ENCODE results near the gene GUCY2C.
A peak's percentile ranks its signal among the peaks of the same experiment; 100 is the strongest.

The GUCY2C gene

DNA sequence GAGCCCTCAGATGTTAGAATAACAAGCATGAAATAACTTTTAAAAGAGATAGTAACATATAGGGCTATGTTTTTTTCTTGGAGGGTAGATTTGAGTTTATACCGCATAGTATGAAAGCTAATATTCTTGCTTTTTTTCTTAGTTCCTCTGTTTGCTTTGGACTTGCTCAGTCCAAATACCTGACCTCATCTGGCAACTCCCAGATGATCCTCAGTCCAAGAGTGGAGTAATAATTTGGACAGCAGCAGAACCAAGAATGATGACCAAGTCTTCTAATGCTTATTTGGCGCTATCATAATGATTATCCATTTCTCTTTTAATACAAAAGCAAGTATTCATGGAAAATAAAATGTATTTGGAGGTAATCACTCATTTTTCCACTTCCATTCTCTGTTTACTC lies 45.6 kb downstream of the GUCY2C start:
- TF ChIP-seq, protein P1, sequence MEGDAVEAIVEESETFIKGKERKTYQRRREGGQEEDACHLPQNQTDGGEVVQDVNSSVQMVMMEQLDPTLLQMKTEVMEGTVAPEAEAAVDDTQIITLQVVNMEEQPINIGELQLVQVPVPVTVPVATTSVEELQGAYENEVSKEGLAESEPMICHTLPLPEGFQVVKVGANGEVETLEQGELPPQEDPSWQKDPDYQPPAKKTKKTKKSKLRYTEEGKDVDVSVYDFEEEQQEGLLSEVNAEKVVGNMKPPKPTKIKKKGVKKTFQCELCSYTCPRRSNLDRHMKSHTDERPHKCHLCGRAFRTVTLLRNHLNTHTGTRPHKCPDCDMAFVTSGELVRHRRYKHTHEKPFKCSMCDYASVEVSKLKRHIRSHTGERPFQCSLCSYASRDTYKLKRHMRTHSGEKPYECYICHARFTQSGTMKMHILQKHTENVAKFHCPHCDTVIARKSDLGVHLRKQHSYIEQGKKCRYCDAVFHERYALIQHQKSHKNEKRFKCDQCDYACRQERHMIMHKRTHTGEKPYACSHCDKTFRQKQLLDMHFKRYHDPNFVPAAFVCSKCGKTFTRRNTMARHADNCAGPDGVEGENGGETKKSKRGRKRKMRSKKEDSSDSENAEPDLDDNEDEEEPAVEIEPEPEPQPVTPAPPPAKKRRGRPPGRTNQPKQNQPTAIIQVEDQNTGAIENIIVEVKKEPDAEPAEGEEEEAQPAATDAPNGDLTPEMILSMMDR (IDR thresholded peaks at IDR 0.05; ENCODE audit: low read depth, low read length), result no peak

DNA sequence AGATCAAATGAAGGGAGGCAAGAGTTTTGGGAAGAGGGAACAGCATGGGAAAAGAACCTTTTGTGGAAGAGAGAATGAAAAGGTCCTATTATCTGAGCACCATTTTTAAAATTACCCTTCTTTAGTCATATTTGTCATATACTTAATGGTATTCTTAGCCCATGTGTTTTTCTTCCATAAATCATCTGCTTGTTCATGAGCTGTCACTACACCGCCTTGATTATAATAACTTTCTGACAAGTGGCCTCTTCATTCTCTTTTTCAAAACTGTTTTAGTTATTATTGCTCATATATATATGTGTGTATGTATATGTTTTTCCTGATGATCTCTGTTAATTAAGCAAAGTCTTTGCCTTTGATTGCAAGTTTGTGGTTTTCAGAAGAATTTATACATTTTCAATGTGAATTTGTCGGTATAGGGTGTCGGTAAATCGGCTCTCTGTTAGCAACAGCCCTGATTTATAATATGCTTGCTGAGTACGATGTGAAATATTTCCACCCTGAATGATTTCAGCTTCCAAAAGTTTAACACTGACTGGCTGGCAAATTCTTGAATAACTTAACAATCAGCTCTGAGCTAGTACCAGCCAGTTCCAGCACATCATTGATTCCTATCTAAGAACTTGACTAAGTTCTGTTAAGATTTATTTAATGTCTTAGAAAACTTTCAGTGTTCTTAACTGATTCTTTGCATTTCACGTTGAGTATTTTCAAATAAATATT lies 49.2 kb downstream of the GUCY2C start:
- H3K4me3 ChIP-seq (ENCODE audit: low read depth, low read length), result no peak overlapping the region
- TF ChIP-seq, protein P1 (IDR thresholded peaks at IDR 0.05; ENCODE audit: low read depth, low read length), result no peak

More for the DNA sequence above, 45.6 kb downstream of the GUCY2C start:
- no peak overlapping the region for H3K4me3 ChIP-seq (ENCODE audit: low read depth, low read length)

DNA sequence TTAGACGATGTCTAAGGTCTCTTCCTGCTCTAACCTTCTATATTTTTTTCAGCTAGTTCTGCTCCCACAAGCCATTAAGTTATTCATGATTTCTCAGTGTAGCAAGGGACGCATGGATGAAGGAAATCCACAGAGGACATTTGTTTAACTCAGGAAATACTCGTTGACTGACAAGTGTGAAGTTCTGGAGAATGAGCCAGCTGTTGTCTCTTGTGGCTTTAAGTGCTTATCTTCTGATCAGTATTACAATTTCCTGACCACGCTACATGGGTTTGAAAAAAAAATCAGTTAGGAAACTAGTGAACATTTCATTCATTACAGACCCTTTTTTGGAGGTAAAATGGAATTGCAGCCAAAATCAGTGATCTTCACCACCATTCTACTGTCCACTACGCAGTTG lies 53.1 kb downstream of the GUCY2C start:
- H3K4me3 ChIP-seq (ENCODE audit: low read depth, low read length), result no peak overlapping the region
- TF ChIP-seq, protein P1 (IDR thresholded peaks at IDR 0.05; ENCODE audit: low read depth, low read length), result no peak

DNA sequence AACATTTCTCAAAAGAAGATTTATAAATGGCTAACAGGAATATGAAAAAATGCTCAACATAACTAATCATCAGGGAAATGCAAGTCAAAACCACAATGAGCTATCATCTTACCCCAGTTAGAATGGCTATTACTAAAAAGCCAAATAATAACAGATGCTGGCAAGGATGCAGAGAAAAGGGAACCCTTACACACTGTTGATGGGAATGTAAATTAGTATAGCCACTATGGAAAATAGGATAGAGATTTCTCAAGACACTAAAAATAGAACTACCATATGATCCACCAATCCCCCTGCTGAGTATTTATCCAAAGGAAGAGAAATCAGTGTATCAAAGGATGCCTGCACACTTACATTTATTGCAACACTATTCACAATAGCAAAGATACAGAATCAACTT lies 58.3 kb downstream of the GUCY2C start:
- H3K4me3 ChIP-seq (ENCODE audit: low read depth, low read length), result no peak overlapping the region
- TF ChIP-seq, protein P1 (IDR thresholded peaks at IDR 0.05; ENCODE audit: low read depth, low read length), result no peak

DNA sequence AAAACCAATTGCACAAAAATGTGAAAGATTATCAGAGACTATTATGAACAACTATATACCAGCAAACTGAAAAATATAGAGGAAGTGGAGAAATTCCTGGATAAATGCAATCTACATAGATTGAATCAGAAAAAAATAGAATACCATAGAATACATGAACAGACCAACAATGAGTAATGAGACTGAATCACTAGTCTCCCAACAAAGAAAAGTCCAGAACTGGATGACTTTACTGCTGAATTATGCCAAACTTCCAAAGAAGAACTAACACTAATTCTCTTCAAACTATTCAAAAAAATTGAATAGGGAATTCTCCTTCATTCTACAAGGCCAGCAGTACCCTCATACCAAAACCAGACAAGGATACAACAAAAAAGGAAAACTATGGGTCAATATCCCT lies 60.6 kb downstream of the GUCY2C start:
- TF ChIP-seq, protein P1 (IDR thresholded peaks at IDR 0.05; ENCODE audit: low read depth, low read length), result no peak

DNA sequence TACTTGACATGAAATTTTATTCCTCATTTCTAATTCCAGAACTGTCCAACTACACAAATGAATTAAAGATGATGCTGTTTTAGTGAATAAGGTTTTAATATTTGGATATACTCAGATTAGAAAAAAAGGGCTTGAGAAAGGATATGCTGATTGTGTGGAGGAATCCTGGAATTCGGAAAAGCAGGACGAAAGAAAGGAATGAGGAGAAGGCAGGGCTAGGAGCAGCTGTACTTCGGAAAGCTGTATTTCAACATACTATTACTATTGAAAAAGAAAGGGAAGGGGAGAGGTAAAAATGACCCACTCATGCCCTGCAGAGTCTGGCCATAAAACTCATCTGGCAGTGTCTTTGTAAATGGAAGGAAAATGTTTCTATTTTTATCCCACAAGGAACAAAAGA lies 65.6 kb downstream of the GUCY2C start:
- TF ChIP-seq, protein P1 (IDR thresholded peaks at IDR 0.05; ENCODE audit: low read depth, low read length), result no peak
- H3K4me3 ChIP-seq (ENCODE audit: low read depth, low read length), result no peak overlapping the region

More for the DNA sequence above, 60.6 kb downstream of the GUCY2C start:
- H3K4me3 ChIP-seq (ENCODE audit: low read depth, low read length), result no peak overlapping the region

DNA sequence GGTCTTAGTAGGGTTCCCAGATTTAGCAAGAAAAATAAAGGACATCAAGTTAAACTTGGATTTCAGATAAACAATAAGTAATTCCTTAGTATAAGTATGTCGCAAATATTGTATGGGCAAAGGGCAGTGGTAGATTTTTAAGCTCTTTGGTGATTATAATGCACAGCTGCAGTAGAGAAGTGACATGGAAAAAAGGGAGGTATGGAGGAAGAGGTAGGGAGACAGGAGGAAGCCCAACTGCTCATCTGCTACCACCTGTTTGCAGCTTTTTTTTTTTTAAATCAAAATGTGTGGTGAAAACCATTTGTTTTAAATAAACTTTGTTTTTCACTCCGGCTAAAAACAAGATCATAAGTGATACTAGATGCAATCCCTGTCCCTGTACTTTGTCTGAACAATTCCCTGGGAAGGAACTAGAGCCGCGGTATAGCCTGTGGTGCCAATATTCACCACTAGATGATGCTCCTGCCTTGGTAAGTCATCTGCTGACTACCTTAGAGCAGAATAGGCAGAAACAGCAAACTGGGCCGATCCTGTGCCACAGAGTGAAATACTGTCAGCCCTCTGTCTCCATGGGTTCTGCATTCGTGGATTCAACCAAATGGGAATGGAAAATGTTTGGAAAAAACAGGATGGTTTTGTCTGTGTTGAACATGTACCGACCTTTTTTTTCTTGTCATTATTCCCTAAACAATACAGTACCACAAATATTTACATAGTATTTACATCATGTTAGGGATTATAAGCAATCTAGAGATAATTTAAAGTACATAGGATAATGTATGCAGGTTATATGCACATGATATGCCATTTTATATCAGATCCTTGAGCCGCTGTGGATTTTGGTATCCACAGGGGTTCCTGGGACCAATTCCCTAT lies 66.3 kb downstream of the GUCY2C start:
- H3K4me3 ChIP-seq (ENCODE audit: low read depth, low read length), result no peak overlapping the region
- TF ChIP-seq, protein P1 (IDR thresholded peaks at IDR 0.05; ENCODE audit: low read depth, low read length), result peak; percentile 100
